GM21381 (cell line): ENCODE data around the gene GALNT5.

Experiments
- ATAC-seq: cut with Tn5 transposase; IDR thresholded peaks from one replicate; pipeline ENCODE4 v1.9.1; 2021; ENCODE audit warnings: mild to moderate bottlenecking, moderate library complexity; ENCODE audit not compliant: unreplicated experiment

The GALNT5 gene

DNA sequence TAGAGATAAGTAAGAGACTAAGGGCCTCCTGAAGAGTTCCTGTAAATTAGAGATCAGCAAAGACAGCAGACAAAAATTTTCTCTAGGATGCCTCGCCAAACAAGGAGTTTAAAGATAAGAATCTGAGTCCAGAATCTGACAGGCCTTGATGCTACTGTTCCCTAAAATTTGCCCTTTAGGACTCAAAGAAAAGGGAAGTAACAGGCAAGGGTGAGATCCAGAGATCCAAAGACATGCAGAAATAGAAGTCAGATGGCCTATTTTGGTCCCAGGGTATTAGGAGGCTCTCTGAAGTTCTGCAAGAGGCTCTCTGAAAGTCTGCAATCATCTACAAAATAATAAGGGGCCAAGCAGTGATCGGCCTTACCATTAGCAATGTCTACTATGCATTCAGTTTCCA, 33.0 kb downstream of the GALNT5 start:
- no peak for ATAC-seq

DNA sequence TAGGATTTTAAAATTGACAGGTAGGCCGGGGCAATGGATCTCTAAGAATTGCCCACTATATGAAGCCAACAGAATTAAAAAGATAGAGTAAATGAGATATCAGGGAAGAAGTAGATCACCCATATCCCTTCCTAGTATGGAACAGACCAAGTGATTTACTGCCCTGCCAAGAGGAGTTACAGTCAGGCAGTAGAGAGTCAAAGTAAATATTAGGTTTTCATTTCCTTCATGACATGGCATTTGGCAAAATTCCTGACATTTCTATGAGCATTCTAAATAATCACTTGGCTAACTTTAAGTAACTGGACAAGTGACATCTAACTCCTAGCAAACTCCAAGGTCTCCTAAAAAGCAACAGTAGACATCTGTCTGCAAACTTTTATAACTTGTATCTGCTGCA, 33.5 kb downstream of the GALNT5 start:
- ATAC-seq = no peak

DNA sequence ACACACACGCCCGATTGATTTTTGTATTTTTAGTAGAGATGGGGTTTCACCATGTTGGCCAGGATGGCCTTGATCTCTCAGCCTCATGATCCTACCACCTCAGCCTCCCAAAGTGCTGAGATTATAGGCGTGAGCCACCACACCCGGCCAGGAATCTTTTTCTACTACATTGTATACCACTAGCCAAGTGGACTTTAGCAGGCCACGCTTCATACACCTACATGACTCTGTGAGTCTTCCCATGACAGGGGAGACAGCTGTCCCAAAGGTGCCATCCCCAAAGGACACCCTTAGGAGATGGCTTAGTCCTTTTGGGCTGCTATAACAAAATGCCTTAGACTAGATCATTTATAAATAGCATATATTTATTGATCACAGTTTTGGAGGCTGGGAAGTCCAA, 35.3 kb downstream of the GALNT5 start:
- no peak for ATAC-seq

- no peak for ATAC-seq
Observed at GRCh38 chr2:157296490-157296889, 39.0 kb downstream of the GALNT5 start.

GRCh38 chr2:157296958-157297357, 39.5 kb downstream of the GALNT5 start:
- no peak for ATAC-seq

DNA sequence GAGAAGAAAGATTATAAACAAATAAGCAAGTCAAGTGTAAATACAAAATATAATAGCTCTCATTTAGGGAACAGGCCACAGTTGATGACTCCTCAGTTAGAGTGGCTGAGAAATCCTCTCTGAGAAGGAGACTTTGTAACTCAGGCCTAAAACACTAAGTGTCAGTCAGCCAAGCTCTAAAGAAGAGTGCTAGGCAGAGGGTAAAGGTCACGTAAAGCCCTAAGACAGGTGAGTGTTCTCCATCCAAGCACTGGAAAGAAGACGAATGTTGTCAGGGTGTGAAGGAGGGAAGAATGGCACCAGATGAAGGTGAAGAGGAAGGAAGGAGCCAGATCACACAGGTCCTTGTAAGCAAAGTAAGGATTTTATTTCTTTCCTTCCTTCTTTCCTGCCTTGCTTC, 43.8 kb downstream of the GALNT5 start:
- ATAC-seq = no peak

- peak; percentile 82 for ATAC-seq
Observed at GRCh38 chr2:157302492-157303099, 45.1 kb downstream of the GALNT5 start.

- ATAC-seq = no peak
Observed at GRCh38 chr2:157303612-157304011, 46.1 kb downstream of the GALNT5 start.

- no peak for ATAC-seq
Observed at GRCh38 chr2:157304811-157305722, 47.6 kb downstream of the GALNT5 start.

DNA sequence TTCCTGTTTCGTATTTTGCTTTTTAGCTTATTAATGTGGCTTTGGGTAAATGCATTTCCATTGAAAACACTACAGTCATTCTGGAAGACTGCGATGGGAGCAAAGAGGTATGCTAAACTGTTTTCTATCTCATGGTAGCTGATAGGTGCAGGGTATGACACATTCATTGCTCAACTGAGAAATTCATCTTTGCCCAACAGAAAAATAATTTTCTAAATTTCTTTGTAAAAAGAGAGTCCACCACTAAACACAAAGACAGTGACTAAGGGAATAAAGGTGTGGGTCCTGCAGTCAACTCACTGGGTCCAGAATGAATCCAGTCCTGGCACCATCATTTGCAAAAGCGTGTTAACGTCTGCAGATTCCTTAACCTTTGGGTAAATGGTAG, 48.2 kb downstream of the GALNT5 start:
- no peak for ATAC-seq

- no peak for ATAC-seq
Observed at GRCh38 chr2:157307021-157307420, 49.5 kb downstream of the GALNT5 start.

- no peak for ATAC-seq
Observed at GRCh38 chr2:157309878-157310277, 52.4 kb downstream of the GALNT5 start.

GRCh38 chr2:157311706-157312105, 54.2 kb downstream of the GALNT5 start:
- no peak for ATAC-seq

DNA sequence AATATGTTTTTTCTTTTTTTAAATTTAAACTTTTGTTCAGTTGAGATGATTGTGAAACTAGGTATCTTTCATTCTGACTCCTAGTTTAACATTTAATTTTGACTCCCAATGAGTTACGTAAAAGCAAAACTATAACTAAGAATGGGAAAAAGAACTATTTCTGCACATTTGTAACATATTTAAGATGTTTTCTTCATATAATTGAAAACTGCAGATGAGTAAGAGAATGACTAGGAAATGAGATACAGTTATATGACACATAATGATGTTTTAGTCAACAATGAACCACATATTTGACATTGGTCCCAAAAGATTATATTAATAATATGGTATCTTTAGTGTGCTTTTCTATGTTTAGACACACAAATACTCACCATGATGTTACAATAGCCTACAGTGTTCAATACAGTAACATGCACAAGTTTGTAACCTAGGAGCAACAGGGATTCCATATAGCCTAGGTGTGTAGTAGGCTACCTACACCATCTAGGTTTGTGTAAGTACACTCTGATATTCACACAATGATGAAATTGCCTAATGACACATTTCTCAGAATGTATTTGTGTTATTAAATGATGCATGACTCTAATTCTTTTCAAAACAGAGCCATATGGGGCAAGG, 55.5 kb downstream of the GALNT5 start:
- ATAC-seq = no peak

DNA sequence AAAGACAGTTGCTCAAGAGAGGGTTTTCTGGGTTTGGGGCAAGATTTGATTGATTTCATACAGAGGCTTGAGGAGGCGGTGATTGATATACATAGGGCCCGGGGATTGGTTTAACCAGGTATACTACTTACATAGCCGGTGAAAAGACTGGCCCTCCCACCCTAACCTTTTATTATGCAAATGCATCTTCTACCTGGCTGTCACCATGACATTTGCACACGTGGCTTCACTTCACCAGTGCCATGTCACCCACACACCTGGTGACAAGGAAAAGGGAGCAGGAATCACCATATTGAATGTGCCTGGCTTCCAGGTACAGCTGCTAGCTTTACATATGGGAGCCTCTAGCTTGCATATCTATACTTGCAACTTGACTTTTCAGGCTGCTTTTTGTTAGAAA, 58.4 kb downstream of the GALNT5 start:
- no peak for ATAC-seq

DNA sequence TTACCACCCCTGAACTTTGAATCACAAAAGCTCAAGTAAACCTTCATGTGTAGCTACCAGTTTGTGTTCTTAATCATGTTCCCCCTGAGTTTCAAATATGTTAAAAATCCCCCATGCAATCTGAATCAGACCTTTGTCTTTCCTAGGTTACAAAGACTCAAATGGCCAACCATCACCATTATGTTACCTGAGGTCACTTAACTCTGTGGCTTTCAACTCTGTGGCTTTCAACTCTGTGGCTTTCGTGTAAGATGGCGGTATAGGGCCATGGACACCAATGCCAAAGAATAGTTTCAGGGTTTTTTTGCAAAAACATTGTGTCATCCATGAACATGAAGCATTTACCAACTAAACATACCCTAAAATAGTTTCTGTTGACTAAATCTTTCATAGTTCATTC, 61.4 kb downstream of the GALNT5 start:
- no peak for ATAC-seq

DNA sequence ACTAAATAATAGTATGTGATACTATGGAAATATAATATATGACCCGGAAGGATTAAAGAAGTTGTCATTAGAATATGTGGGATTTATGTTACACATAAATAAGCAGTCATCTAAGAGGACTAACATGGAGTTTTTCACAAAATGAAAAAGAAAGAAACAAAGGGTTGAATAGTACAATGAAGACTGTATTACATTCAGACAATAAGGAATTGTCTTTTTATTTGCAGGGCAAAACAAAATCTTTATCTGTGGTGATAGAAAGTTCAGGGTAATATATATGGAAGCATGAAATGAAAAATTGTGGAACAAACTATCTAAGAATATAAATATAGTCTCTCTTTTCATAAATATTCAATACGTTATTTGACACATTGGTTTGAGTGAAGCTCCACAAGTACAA, 62.3 kb downstream of the GALNT5 start:
- ATAC-seq = no peak

- no peak for ATAC-seq
Observed at GRCh38 chr2:157320409-157320808, 62.9 kb downstream of the GALNT5 start.

GRCh38 chr2:157321466-157321865, 64.0 kb downstream of the GALNT5 start:
- ATAC-seq = no peak

GRCh38 chr2:157322432-157322831, 64.9 kb downstream of the GALNT5 start:
- ATAC-seq = no peak

- ATAC-seq = no peak
Observed at GRCh38 chr2:157324331-157324843, 66.9 kb downstream of the GALNT5 start.

- ATAC-seq = no peak
Observed at GRCh38 chr2:157325786-157326185, 68.3 kb downstream of the GALNT5 start, which contains the start of gene ERMN. TSS of gene ERMN (minus strand) at chr2:157325824. CDS start at chr2:157325642, 182 bp downstream.
